MM.1S (cell line): ENCODE measurements around the gene CTSH.

Experiments used
- DNase-seq: peaks from one replicate; pipeline ENCODE4 v3.0.0-alpha.2; 2015
- H2AFZ ChIP-seq: fragments of 300-600 bp; sonication (generic); 2 replicates; pipeline ENCODE4 v1.6.0; 2016; ENCODE audit warnings: antibody characterized with exemption, low read length
- H3F3A ChIP-seq: fragments of 300-600 bp; sonication (generic); 2 replicates; pipeline ENCODE4 v1.6.1; 2016; ENCODE audit warnings: mild to moderate bottlenecking, antibody characterized with exemption, low read length, moderate library complexity, mixed read lengths; ENCODE audit not compliant: insufficient read depth
- H3K27ac ChIP-seq: fragments of 300-600 bp; sonication (generic); 2 replicates; pipeline ENCODE4 v1.5.1; 2016; ENCODE audit warnings: mild to moderate bottlenecking, low read length
- H3K27me3 ChIP-seq: fragments of 300-600 bp; sonication (generic); replicated peaks from 2 replicates; pipeline ENCODE4 v1.6.0; 2016; ENCODE audit warnings: low read length; ENCODE audit not compliant: insufficient read depth
- H3K36me3 ChIP-seq: fragments of 300-600 bp; sonication (generic); replicated peaks from 2 replicates; pipeline ENCODE4 v1.6.1; 2016; ENCODE audit warnings: mild to moderate bottlenecking, low read length, mixed read lengths; ENCODE audit not compliant: insufficient read depth
- H3K4me1 ChIP-seq: fragments of 300-600 bp; sonication (generic); 2 replicates; pipeline ENCODE4 v1.6.1; 2016; ENCODE audit warnings: low read length, mixed read lengths
- H3K4me2 ChIP-seq: fragments of 300-600 bp; sonication (generic); 2 replicates; pipeline ENCODE4 v1.6.0; 2016; ENCODE audit warnings: low read depth, low read length
- H3K4me3 ChIP-seq: fragments of 300-600 bp; sonication (generic); 2 replicates; pipeline ENCODE4 v1.5.1; 2016; ENCODE audit warnings: low read length, mixed read lengths
- H3K79me2 ChIP-seq: fragments of 300-600 bp; sonication (generic); 2 replicates; pipeline ENCODE4 v1.6.1; 2016; ENCODE audit warnings: mixed run types, low read length, mixed read lengths
- H3K9ac ChIP-seq: fragments of 300-600 bp; sonication (generic); 2 replicates; pipeline ENCODE4 v1.6.1; 2016; ENCODE audit warnings: low read length, mixed read lengths
- H3K9me2 ChIP-seq: fragments of 300-600 bp; sonication (generic); replicated peaks from 2 replicates; pipeline ENCODE4 v1.6.1; 2016; ENCODE audit warnings: mild to moderate bottlenecking, low read length, mixed read lengths; ENCODE audit not compliant: insufficient read depth
- H3K9me3 ChIP-seq: fragments of 300-600 bp; sonication (generic); replicated peaks from 2 replicates; pipeline ENCODE4 v1.6.1; 2016; ENCODE audit warnings: mild to moderate bottlenecking, low read length, mixed read lengths; ENCODE audit not compliant: insufficient read depth
- H4K20me1 ChIP-seq: fragments of 300-600 bp; sonication (generic); 2 replicates; pipeline ENCODE4 v1.6.1; 2016; ENCODE audit warnings: mild to moderate bottlenecking, low read length, moderate library complexity, mixed read lengths; ENCODE audit not compliant: insufficient read depth
- EZH2 ChIP-seq: fragments of 300-600 bp; sonication (generic); optimal IDR thresholded peaks from 2 replicates; pipeline ENCODE3; 2017; ENCODE audit warnings: low read depth, mild to moderate bottlenecking, antibody characterized with exemption, low read length, mixed read lengths
- EZH2phosphoT487 ChIP-seq: fragments of 300-600 bp; sonication (generic); IDR thresholded peaks from 2 replicates; pipeline ENCODE4 v1.6.1; 2018; ENCODE audit warnings: antibody characterized with exemption, low read length
- TF ChIP-seq, protein P1 (sequence below): fragments of 300-600 bp; sonication (generic); IDR thresholded peaks from 2 replicates; pipeline ENCODE4 v1.5.1; 2016; ENCODE audit warnings: antibody characterized with exemption, low read length, mixed read lengths

CTSH gene

DNA sequence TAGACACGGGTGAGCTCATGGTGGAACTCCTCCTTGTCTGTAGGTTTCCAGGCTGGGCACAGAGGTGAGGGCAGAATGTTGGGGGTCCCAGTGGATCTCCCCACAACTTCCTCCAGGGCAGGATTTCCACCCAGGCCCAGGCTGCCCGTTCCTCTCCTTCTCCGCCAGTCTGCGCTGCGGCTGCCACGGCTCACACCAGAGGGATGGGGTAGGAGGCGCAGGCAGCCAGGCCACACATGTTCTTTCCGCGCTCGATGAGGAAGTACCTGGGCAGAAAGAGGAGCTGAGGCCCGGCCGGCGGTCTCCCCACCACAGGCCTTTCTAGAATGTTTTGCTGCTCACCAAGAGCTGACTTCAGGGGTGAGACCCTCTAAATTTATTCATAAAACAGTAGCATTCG, 22.9 kb downstream of the CTSH start:
- H3K9me2 ChIP-seq = no peaks in the 10 kb centered on the region
- H2AFZ ChIP-seq = no peak overlapping the region
- TF ChIP-seq, protein P1, sequence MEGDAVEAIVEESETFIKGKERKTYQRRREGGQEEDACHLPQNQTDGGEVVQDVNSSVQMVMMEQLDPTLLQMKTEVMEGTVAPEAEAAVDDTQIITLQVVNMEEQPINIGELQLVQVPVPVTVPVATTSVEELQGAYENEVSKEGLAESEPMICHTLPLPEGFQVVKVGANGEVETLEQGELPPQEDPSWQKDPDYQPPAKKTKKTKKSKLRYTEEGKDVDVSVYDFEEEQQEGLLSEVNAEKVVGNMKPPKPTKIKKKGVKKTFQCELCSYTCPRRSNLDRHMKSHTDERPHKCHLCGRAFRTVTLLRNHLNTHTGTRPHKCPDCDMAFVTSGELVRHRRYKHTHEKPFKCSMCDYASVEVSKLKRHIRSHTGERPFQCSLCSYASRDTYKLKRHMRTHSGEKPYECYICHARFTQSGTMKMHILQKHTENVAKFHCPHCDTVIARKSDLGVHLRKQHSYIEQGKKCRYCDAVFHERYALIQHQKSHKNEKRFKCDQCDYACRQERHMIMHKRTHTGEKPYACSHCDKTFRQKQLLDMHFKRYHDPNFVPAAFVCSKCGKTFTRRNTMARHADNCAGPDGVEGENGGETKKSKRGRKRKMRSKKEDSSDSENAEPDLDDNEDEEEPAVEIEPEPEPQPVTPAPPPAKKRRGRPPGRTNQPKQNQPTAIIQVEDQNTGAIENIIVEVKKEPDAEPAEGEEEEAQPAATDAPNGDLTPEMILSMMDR = no peak
- no peak for TF ChIP-seq EZH2phosphoT487
- TF ChIP-seq EZH2 = no peak
- no peak for DNase-seq
- H3K36me3 ChIP-seq = no peaks in the 10 kb centered on the region
- no peak overlapping the region for H3K27ac ChIP-seq
- no peak overlapping the region for H3K4me3 ChIP-seq
- H3F3A ChIP-seq = no peaks in the 10 kb centered on the region
- no peak overlapping the region for H3K9ac ChIP-seq
- no peaks in the 10 kb centered on the region for H4K20me1 ChIP-seq
- no peaks in the 10 kb centered on the region for H3K9me3 ChIP-seq
- H3K4me2 ChIP-seq = no peak overlapping the region
- no peaks in the 10 kb centered on the region for H3K79me2 ChIP-seq
- H3K27me3 ChIP-seq = no peaks in the 10 kb centered on the region
- no peaks in the 10 kb centered on the region for H3K4me1 ChIP-seq

DNA sequence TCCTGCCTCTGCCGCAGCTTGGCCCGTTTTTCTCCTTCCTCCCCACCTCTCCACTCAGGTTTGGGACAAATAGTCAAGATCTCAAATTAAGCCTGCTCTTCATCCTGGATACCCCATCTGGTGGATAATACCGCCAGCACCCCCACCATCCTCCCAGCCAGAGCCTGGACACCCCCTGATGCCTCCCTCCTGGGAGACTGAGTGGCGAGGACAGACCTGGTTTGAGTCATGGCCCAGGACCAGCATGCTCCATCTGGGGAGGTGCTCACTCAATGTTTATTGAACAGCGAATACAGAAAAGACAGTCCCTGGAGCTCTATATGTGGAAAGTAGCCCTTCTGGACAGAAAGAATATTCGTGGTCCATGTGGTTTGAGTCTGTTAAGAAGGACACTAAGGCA, 23.3 kb downstream of the CTSH start:
- TF ChIP-seq, protein P1 = no peak
- TF ChIP-seq EZH2 (no peak), EZH2phosphoT487 (no peak)
- H3K4me2 ChIP-seq = no peak overlapping the region
- H3K27ac ChIP-seq = no peak overlapping the region
- no peaks in the 10 kb centered on the region for H3K9me3 ChIP-seq
- no peaks in the 10 kb centered on the region for H3K36me3 ChIP-seq
- DNase-seq = no peak
- no peaks in the 10 kb centered on the region for H3K9me2 ChIP-seq
- no peak overlapping the region for H2AFZ ChIP-seq
- H3K79me2 ChIP-seq = no peaks in the 10 kb centered on the region
- no peak overlapping the region for H3K4me3 ChIP-seq
- no peak overlapping the region for H3K9ac ChIP-seq
- H3K27me3 ChIP-seq = no peaks in the 10 kb centered on the region
- no peaks in the 10 kb centered on the region for H3K4me1 ChIP-seq
- H4K20me1 ChIP-seq = no peaks in the 10 kb centered on the region
- H3F3A ChIP-seq = no peaks in the 10 kb centered on the region

DNA sequence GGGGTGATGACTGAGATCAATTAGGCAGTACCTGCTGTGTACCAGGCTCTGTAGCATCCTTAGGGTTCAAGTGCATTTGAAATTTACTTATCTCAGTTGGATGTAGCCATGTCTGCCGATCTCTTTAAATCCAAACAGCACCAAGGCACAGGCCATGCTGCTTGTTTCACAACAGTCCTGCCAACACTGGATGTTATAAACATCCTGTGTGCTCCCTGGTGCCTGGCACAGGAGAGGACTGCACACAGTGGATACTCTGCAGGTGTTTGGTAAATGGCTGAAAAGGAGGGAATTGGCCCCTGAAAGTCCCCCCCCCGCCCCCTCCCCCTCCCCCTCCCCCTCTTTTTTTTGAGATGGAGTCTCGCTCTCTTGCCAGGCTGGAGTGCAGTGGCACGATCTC, 27.0 kb downstream of the CTSH start:
- no peaks in the 10 kb centered on the region for H4K20me1 ChIP-seq
- no peaks in the 10 kb centered on the region for H3K36me3 ChIP-seq
- H3K9ac ChIP-seq = no peak overlapping the region

More for the DNA sequence above, 27.0 kb downstream of the CTSH start:
- no peak overlapping the region for H3K4me3 ChIP-seq
- TF ChIP-seq EZH2phosphoT487 = no peak
- no peak for TF ChIP-seq EZH2
- TF ChIP-seq, protein P1 = no peak
- H3K9me2 ChIP-seq = no peaks in the 10 kb centered on the region
- H3K27me3 ChIP-seq = no peaks in the 10 kb centered on the region
- H3K4me1 ChIP-seq = no peaks in the 10 kb centered on the region
- no peak overlapping the region for H3K27ac ChIP-seq
- no peaks in the 10 kb centered on the region for H3K9me3 ChIP-seq
- no peak for DNase-seq
- H3K79me2 ChIP-seq = no peaks in the 10 kb centered on the region
- H3K4me2 ChIP-seq = no peak overlapping the region
- H3F3A ChIP-seq = no peaks in the 10 kb centered on the region
- no peak overlapping the region for H2AFZ ChIP-seq
